Measurements from ENCODE around the gene STX17.

The STX17 gene

GRCh38 chr9:99867968-99868367 is 38.5 kb upstream of the STX17 start:
- no peak for TF ChIP-seq CTCF (IDR thresholded peaks at IDR 0.05)

- no peak for TF ChIP-seq CTCF (IDR thresholded peaks at IDR 0.05)
Measured at GRCh38 chr9:99868845-99869244, 37.6 kb upstream of the STX17 start.

GRCh38 chr9:99870126-99870525 is 36.3 kb upstream of the STX17 start:
- no peak for TF ChIP-seq CTCF (IDR thresholded peaks at IDR 0.05)

- TF ChIP-seq CTCF (IDR thresholded peaks at IDR 0.05), result no peak
Measured at GRCh38 chr9:99873531-99873930, 32.9 kb upstream of the STX17 start.

- TF ChIP-seq CTCF (IDR thresholded peaks at IDR 0.05), result no peak
Measured at GRCh38 chr9:99873943-99874584, 32.4 kb upstream of the STX17 start.

GRCh38 chr9:99876190-99876589 is 30.3 kb upstream of the STX17 start:
- no peak for TF ChIP-seq CTCF (IDR thresholded peaks at IDR 0.05)

GRCh38 chr9:99878651-99879050 is 27.8 kb upstream of the STX17 start:
- no peak for TF ChIP-seq CTCF (IDR thresholded peaks at IDR 0.05)

- no peak for TF ChIP-seq CTCF (IDR thresholded peaks at IDR 0.05)
Measured at GRCh38 chr9:99881769-99882168, 24.7 kb upstream of the STX17 start.
